Trophoblast cell (in vitro differentiated cells and primary cell): ENCODE measurements around the gene LDLRAD4.

Experiments used
- DNase-seq, 2 donors: peaks; one replicate each; pipeline ENCODE4 v3.0.0-alpha.2; 2016
- H2AFZ ChIP-seq: 2 replicates; pipeline ENCODE4 v1.6.1; 2013; ENCODE audit warnings: low read length, moderate library complexity, mild to moderate bottlenecking; ENCODE audit not compliant: insufficient read depth, poor library complexity
- H2AK5ac ChIP-seq: 2 replicates; pipeline ENCODE4 v1.6.1; 2013; ENCODE audit warnings: mild to moderate bottlenecking, low read length
- H2BK120ac ChIP-seq: 2 replicates; pipeline ENCODE4 v1.6.1; 2013; ENCODE audit warnings: low read length, mild to moderate bottlenecking, moderate library complexity; ENCODE audit not compliant: insufficient read depth, poor library complexity
- H2BK12ac ChIP-seq: 2 replicates; pipeline ENCODE4 v1.6.1; 2013; ENCODE audit warnings: mild to moderate bottlenecking, low read length, moderate library complexity
- H2BK5ac ChIP-seq: 2 replicates; pipeline ENCODE4 v1.6.1; 2013; ENCODE audit warnings: low read length, low read depth, moderate library complexity, mild to moderate bottlenecking; ENCODE audit not compliant: poor library complexity
- H3K14ac ChIP-seq: 2 replicates; pipeline ENCODE4 v1.6.1; 2013; ENCODE audit warnings: mild to moderate bottlenecking, low read length
- H3K18ac ChIP-seq: 2 replicates; pipeline ENCODE4 v1.6.1; 2013; ENCODE audit warnings: mild to moderate bottlenecking, low read length
- H3K23ac ChIP-seq: 2 replicates; pipeline ENCODE4 v1.6.1; 2013; ENCODE audit warnings: low read length
- H3K27ac ChIP-seq: 2 replicates; pipeline ENCODE4 v1.5.1; 2013; ENCODE audit warnings: low read depth, mild to moderate bottlenecking, inconsistent platforms, low read length, moderate library complexity
- H3K27me3 ChIP-seq: 2 replicates; pipeline ENCODE4 v1.6.1; 2013; ENCODE audit warnings: inconsistent platforms, mild to moderate bottlenecking, low read length, moderate library complexity; ENCODE audit not compliant: insufficient read depth
- H3K36me3 ChIP-seq, 2 experiments: 1 replicate in 1 of 2; 2 replicates in 1 of 2; pipeline ENCODE4 v1.6.1; 2013; ENCODE audit warnings: low read length in 2 of 2, mild to moderate bottlenecking in 2 of 2, moderate library complexity in 1 of 2; ENCODE audit not compliant: insufficient read depth in 2 of 2, control insufficient read depth in 1 of 2
- H3K4ac ChIP-seq: 2 replicates; pipeline ENCODE4 v1.6.1; 2013; ENCODE audit warnings: low read depth, mild to moderate bottlenecking, low read length, moderate library complexity
- H3K4me1 ChIP-seq, 2 experiments: 1 replicate in 1 of 2; 2 replicates in 1 of 2; pipeline ENCODE4 v1.6.1; 2013; ENCODE audit warnings: low read length in 2 of 2, mild to moderate bottlenecking in 2 of 2, moderate library complexity in 1 of 2; ENCODE audit not compliant: insufficient read depth in 2 of 2, control insufficient read depth in 1 of 2
- H3K4me2 ChIP-seq: 2 replicates; pipeline ENCODE4 v1.6.1; 2013; ENCODE audit warnings: inconsistent platforms, mild to moderate bottlenecking, low read length, moderate library complexity
- H3K4me3 ChIP-seq: 2 replicates; pipeline ENCODE4 v1.5.1; 2013; ENCODE audit warnings: mild to moderate bottlenecking, low read depth, low read length, inconsistent platforms
- H3K79me1 ChIP-seq: one replicate; pipeline ENCODE4 v1.6.1; 2013; ENCODE audit warnings: low read length
- H3K79me2 ChIP-seq: 2 replicates; pipeline ENCODE4 v1.6.1; 2013; ENCODE audit warnings: low read length, mild to moderate bottlenecking; ENCODE audit not compliant: control insufficient read depth, insufficient read depth, poor library complexity
- H3K9ac ChIP-seq: 2 replicates; pipeline ENCODE4 v1.6.1; 2013; ENCODE audit warnings: mild to moderate bottlenecking, low read length
- H3K9me3 ChIP-seq: 2 replicates; pipeline ENCODE4 v1.6.1; 2013; ENCODE audit warnings: low read depth, mild to moderate bottlenecking, control low read depth, inconsistent platforms, low read length; ENCODE audit not compliant: insufficient read depth
- H4K12ac ChIP-seq: 2 replicates; pipeline ENCODE4 v1.6.1; 2013; ENCODE audit warnings: low read depth, mild to moderate bottlenecking, low read length, moderate library complexity
- H4K8ac ChIP-seq: 2 replicates; pipeline ENCODE4 v1.6.1; 2013; ENCODE audit warnings: low read depth, mild to moderate bottlenecking, low read length, moderate library complexity
- H4K91ac ChIP-seq: one replicate; pipeline ENCODE4 v1.6.1; 2013; ENCODE audit warnings: low read depth, mild to moderate bottlenecking, low read length, moderate library complexity
- WGBS: extraction: QIAGEN DNeasy Blood & Tissue Kit; methylation state at CpG from one replicate; pipeline ENCODE4 v1.1.7; 2013; ENCODE audit warnings: missing lambda C conversion rate; ENCODE audit not compliant: insufficient read length, insufficient coverage; ENCODE audit errors: extremely low coverage; 5-methylcytosine and 5-hydroxymethylcytosine counted together

Gene LDLRAD4

GRCh38 chr18:13270279-13270855 is 51.8 kb downstream of the LDLRAD4 start:
- H3K4me3 ChIP-seq = no peak overlapping the region
- no peak overlapping the region for H2BK12ac ChIP-seq
- no peak overlapping the region for H2BK120ac ChIP-seq
- H3K14ac ChIP-seq = no peak overlapping the region
- no peak overlapping the region for H4K12ac ChIP-seq
- H3K36me3 ChIP-seq = no peaks in the 10 kb centered on the region
- no peak overlapping the region for H2AFZ ChIP-seq
- H3K9ac ChIP-seq = no peak overlapping the region
- H3K4ac ChIP-seq = no peak overlapping the region
- no peaks in the 10 kb centered on the region for H3K79me2 ChIP-seq
- no peak overlapping the region for H2AK5ac ChIP-seq
- no peak overlapping the region for H2BK5ac ChIP-seq
- H3K9me3 ChIP-seq = no peaks in the 10 kb centered on the region
- no peak overlapping the region for H4K91ac ChIP-seq
- no peaks in the 10 kb centered on the region for H3K79me1 ChIP-seq
- no peak for DNase-seq
- no peaks in the 10 kb centered on the region for H3K27me3 ChIP-seq
- no CpG with 5 or more reads among the region's 11 CpGs for WGBS
- no peak overlapping the region for H3K23ac ChIP-seq
- peaks cover 13 to 20% of the 10 kb centered on the region in 2 experiments for H3K4me1 ChIP-seq
- H3K4me2 ChIP-seq = no peak overlapping the region
- H3K27ac ChIP-seq = no peak overlapping the region
- no peak overlapping the region for H3K18ac ChIP-seq
- H4K8ac ChIP-seq = no peak overlapping the region

- no peak overlapping the region for H2BK120ac ChIP-seq
- H3K36me3 ChIP-seq = no peaks in the 10 kb centered on the region
- no peaks in the 10 kb centered on the region for H3K79me2 ChIP-seq
- H3K27ac ChIP-seq = no peak overlapping the region
- no peak overlapping the region for H2AK5ac ChIP-seq
- no peak for DNase-seq
- H3K4me1 ChIP-seq = peaks cover 14% of the 10 kb centered on the region in 2 experiments
- H4K91ac ChIP-seq = no peak overlapping the region
- no peak overlapping the region for H3K4me3 ChIP-seq
- no peak overlapping the region for H3K23ac ChIP-seq
- no peak overlapping the region for H3K4me2 ChIP-seq
- no peak overlapping the region for H2BK12ac ChIP-seq
- no CpG with 5 or more reads among the region's 16 CpGs for WGBS
- no peaks in the 10 kb centered on the region for H3K27me3 ChIP-seq
- H4K12ac ChIP-seq = no peak overlapping the region
- no peak overlapping the region for H3K18ac ChIP-seq
- no peak overlapping the region for H3K9ac ChIP-seq
- no peaks in the 10 kb centered on the region for H3K9me3 ChIP-seq
- no peaks in the 10 kb centered on the region for H3K79me1 ChIP-seq
- H4K8ac ChIP-seq = no peak overlapping the region
- H2AFZ ChIP-seq = no peak overlapping the region
- no peak overlapping the region for H3K14ac ChIP-seq
- H2BK5ac ChIP-seq = no peak overlapping the region
- H3K4ac ChIP-seq = no peak overlapping the region
Observed at GRCh38 chr18:13271302-13271911, 52.8 kb downstream of the LDLRAD4 start.

DNA sequence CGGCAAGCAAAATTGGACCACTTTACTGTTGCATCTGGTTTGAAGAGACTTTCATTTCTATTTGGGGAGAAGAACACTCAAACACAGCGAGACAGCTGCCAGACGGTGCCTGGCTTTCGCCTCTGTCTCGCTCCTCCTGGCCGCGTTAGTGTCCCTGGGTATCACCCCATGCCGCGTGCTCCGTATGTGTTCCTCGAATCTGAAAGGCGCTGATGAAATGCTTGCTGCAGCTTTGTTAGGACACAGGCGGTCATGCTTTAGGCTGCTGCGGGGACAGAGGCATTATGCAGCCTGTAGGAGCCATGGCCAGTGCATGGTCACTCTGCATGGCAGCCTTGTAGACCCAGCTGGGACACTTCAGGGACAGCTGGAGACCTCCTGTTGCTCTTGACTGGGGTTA is 53.9 kb downstream of the LDLRAD4 start:
- no peaks in the 10 kb centered on the region for H3K79me2 ChIP-seq
- H4K8ac ChIP-seq = no peak overlapping the region
- H3K9ac ChIP-seq = no peak overlapping the region
- no peak overlapping the region for H2BK12ac ChIP-seq
- H3K4me2 ChIP-seq = no peak overlapping the region
- H3K36me3 ChIP-seq = no peaks in the 10 kb centered on the region
- no peaks in the 10 kb centered on the region for H3K79me1 ChIP-seq
- H3K14ac ChIP-seq = no peak overlapping the region
- no peak overlapping the region for H3K4me3 ChIP-seq
- H3K18ac ChIP-seq = no peak overlapping the region
- no peak overlapping the region for H3K4ac ChIP-seq
- no peak for DNase-seq
- H2AFZ ChIP-seq = no peak overlapping the region
- no CpG with 5 or more reads among the region's 14 CpGs for WGBS
- H2BK5ac ChIP-seq = no peak overlapping the region
- H3K27ac ChIP-seq = no peak overlapping the region
- H2AK5ac ChIP-seq = no peak overlapping the region
- H3K27me3 ChIP-seq = no peaks in the 10 kb centered on the region
- no peaks in the 10 kb centered on the region for H3K9me3 ChIP-seq
- peaks cover 15 to 19% of the 10 kb centered on the region in 2 experiments for H3K4me1 ChIP-seq
- no peak overlapping the region for H4K91ac ChIP-seq
- no peak overlapping the region for H3K23ac ChIP-seq
- no peak overlapping the region for H2BK120ac ChIP-seq
- H4K12ac ChIP-seq = no peak overlapping the region

DNA sequence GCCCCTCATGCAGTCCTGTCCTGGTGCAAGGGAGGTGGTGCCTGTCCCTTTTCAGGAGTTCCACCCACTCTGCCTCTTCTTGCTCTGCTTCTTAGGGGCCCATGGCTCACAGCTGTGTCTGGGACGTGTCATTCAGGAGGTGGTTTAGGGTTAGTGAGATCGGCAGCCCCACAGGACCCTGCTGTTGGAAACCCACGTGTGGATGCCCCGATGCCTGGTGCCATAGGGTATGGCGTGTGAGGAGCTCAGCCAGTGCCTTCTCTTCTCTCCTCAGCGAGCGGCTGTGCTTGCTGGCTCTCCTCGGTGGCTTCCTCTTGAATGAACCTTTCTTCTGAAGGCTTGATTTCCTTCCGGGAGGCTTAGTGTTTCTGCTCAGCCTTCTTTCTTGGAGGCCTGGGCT is 55.2 kb downstream of the LDLRAD4 start:
- H3K4me1 ChIP-seq = peaks cover 9 to 10% of the 10 kb centered on the region in 2 experiments
- H2BK5ac ChIP-seq = no peak overlapping the region
- no peak overlapping the region for H4K8ac ChIP-seq
- no peaks in the 10 kb centered on the region for H3K27me3 ChIP-seq
- H3K14ac ChIP-seq = no peak overlapping the region
- no peak overlapping the region for H3K9ac ChIP-seq
- no peak overlapping the region for H4K91ac ChIP-seq
- H3K79me2 ChIP-seq = no peaks in the 10 kb centered on the region
- no peak for DNase-seq
- H3K23ac ChIP-seq = no peak overlapping the region
- no CpG with 5 or more reads among the region's 9 CpGs for WGBS
- H3K4me3 ChIP-seq = no peak overlapping the region
- H3K18ac ChIP-seq = no peak overlapping the region
- no peak overlapping the region for H3K4me2 ChIP-seq
- H3K27ac ChIP-seq = no peak overlapping the region
- no peaks in the 10 kb centered on the region for H3K79me1 ChIP-seq
- H3K4ac ChIP-seq = no peak overlapping the region
- H2AFZ ChIP-seq = no peak overlapping the region
- H2AK5ac ChIP-seq = no peak overlapping the region
- no peaks in the 10 kb centered on the region for H3K36me3 ChIP-seq
- no peak overlapping the region for H4K12ac ChIP-seq
- no peak overlapping the region for H2BK12ac ChIP-seq
- H2BK120ac ChIP-seq = no peak overlapping the region
- H3K9me3 ChIP-seq = no peaks in the 10 kb centered on the region
